Sigmoid colon (tissue), 7 donors: ENCODE measurements around the gene FCMR. TPM values are rescaled to one million over a fixed set of nuclear protein-coding genes. Genes with fewer than 3 reads are reported as not detected.

Experiments
- DNase-seq: peaks from one replicate; pipeline ENCODE4 v3.0.0-alpha.2; 2019
- H3K27ac ChIP-seq, 4 donors: fragments of 200-600 bp; sonication (generic); one replicate each; pipeline ENCODE4 v1.5.1; 2016 to 2019; ENCODE audit warnings: mild to moderate bottlenecking in 1 of 4
- H3K27me3 ChIP-seq, 3 donors: fragments of 200-600 bp; sonication (generic); one replicate each; pipeline ENCODE4 v1.5.1; 2019; ENCODE audit warnings: mild to moderate bottlenecking in 1 of 3
- H3K36me3 ChIP-seq, 4 donors: fragments of 200-600 bp; sonication (generic); one replicate each; pipeline ENCODE4 v1.5.1; 2016 to 2019
- H3K4me1 ChIP-seq, 4 donors: fragments of 200-600 bp; sonication (generic); one replicate each; pipeline ENCODE4 v1.5.1; 2017 to 2019
- H3K4me3 ChIP-seq, 4 donors: fragments of 200-600 bp; sonication (generic); one replicate each; pipeline ENCODE4 v1.5.1; 2017 to 2019; ENCODE audit warnings: mild to moderate bottlenecking in 2 of 4, moderate library complexity in 1 of 4
- H3K9me3 ChIP-seq, 4 donors: fragments of 200-600 bp in 3 of 4; sonication (generic) in 3 of 4; one replicate each; pipeline versions ENCODE4 v1.5.1 to v1.6.1; 2013 to 2019
- EP300 ChIP-seq, 4 donors: sonication (generic); formaldehyde crosslinking; IDR thresholded peaks; one replicate each; pipeline ENCODE4 v1.6.1; 2017; ENCODE audit warnings: antibody characterized with exemption in 4 of 4
- POLR2A ChIP-seq, 2 donors: fragments of 450-650 bp; IDR thresholded peaks; one replicate each; pipeline ENCODE4 v1.6.1; 2016; ENCODE audit warnings: antibody characterized with exemption in 2 of 2, mild to moderate bottlenecking in 2 of 2, moderate library complexity in 2 of 2
- POLR2AphosphoS5 ChIP-seq, 4 donors: sonication (generic); formaldehyde crosslinking; IDR thresholded peaks; one replicate each; pipeline ENCODE4 v1.6.1; 2017; ENCODE audit warnings: antibody characterized with exemption in 4 of 4
- WGBS, 2 donors: extraction: QIAGEN DNeasy Blood & Tissue Kit; methylation state at CpG; one replicate each; pipeline ENCODE4 v1.1.7; 2013; 5-methylcytosine and 5-hydroxymethylcytosine counted together
- intact Hi-C: fragments of 100-400 bp; cut with DNase I; formaldehyde crosslinking; loops from one replicate; pipeline ENCODE4 v1.15.1; 2023
- polyA plus RNA-seq, 3 donors: library from polyadenylated mRNA; stranded (reverse); fragments of 200-250 nt; gene quantifications; one replicate each; pipeline ENCODE4 v1.2.3, GENCODE V29; 2013
- total RNA-seq, 4 donors: library from RNA; depleted of rRNA; stranded (reverse); fragments of >200 nt; gene quantifications; one replicate each; pipeline ENCODE4 v1.1.0, GENCODE V29; 2016
- TF ChIP-seq, protein P1 (sequence below), 4 experiments: fragments of 450-650 bp in 3 of 4; fragments of 200-600 bp in 1 of 4; IDR thresholded peaks; one replicate each; pipeline ENCODE4 v1.5.1; 2016 to 2019; ENCODE audit warnings: antibody characterized with exemption in 4 of 4, mild to moderate bottlenecking in 3 of 4, moderate library complexity in 2 of 4
- donor health status: healthy with polysubstance abuse.
- donor health status: Bipolar disorder and iron deficiency.
- donor health status: healthy.

Gene FCMR
- total and polyA plus RNA-seq, 7 donors, result 0.49 to 111 (median 1.6) TPM; not detected in 1

DNA sequence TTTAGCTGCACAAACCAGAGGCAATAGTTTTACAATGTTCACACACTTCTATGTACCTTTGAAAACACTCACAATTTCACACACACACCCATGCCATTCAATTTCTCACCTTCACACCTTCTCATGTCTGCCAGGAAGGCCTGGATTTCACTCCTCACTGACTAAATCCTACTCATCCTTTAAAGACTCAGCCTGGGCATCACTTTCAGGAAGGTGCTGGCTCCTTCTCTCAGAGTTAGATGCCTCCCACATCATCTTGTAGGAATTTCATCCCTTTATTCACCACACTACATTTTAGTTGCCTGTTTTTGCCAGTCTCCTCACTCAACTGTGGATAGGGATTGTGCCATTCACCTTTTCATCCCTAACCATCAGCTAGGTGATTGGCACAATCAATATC is 54.0 kb downstream of the FCMR start:
- intact Hi-C loops, result no loop called here
- no peaks in the 10 kb centered on the region for H3K36me3 ChIP-seq

DNA sequence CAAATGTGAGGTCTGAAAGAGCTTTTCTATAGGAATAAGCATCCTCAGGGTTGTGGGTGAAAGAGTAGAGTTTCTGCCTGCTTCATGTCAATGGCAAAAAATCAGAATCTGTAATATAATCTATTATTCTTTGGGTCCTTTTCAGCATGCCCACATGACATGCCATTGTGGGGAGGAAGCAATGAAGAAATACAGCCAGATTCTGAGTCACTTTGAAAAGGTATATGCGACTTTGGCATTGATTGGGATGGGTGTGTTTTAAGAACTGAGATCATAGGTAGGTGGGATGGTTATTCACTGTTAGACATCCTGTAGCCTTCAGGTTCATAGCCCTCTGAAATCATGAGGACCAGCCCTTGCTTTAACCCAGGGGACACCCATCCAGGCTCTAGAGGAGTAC is 54.5 kb downstream of the FCMR start:
- TF ChIP-seq POLR2A (IDR thresholded peaks at IDR 0.05) (no peak), EP300 (IDR thresholded peaks at IDR 0.05) (no peak), POLR2AphosphoS5 (IDR thresholded peaks at IDR 0.05) (no peak)
- TF ChIP-seq, protein P1, sequence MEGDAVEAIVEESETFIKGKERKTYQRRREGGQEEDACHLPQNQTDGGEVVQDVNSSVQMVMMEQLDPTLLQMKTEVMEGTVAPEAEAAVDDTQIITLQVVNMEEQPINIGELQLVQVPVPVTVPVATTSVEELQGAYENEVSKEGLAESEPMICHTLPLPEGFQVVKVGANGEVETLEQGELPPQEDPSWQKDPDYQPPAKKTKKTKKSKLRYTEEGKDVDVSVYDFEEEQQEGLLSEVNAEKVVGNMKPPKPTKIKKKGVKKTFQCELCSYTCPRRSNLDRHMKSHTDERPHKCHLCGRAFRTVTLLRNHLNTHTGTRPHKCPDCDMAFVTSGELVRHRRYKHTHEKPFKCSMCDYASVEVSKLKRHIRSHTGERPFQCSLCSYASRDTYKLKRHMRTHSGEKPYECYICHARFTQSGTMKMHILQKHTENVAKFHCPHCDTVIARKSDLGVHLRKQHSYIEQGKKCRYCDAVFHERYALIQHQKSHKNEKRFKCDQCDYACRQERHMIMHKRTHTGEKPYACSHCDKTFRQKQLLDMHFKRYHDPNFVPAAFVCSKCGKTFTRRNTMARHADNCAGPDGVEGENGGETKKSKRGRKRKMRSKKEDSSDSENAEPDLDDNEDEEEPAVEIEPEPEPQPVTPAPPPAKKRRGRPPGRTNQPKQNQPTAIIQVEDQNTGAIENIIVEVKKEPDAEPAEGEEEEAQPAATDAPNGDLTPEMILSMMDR (IDR thresholded peaks at IDR 0.05), result no peak
- 72 to 90% methylated on average over 1 of the region's 1 CpG for WGBS, 2 donors
- intact Hi-C loops, result no loop called here

More for the DNA sequence above, 54.0 kb downstream of the FCMR start:
- Histone ChIP-seq H3K27ac (no peak overlapping the region), H3K27me3 (no peaks in the 10 kb centered on the region), H3K4me3 (no peak overlapping the region), H3K4me1 (peaks cover 0 to 13% (median 7%) of the 10 kb centered on the region in 4 donors), H3K9me3 (peaks cover 0 to 4% (median under 1%) of the 10 kb centered on the region in 4 donors)
- no peak for TF ChIP-seq POLR2AphosphoS5 (IDR thresholded peaks at IDR 0.05)
- no peak for TF ChIP-seq EP300 (IDR thresholded peaks at IDR 0.05)
- TF ChIP-seq, protein P1 (IDR thresholded peaks at IDR 0.05), result no peak
- no peak for TF ChIP-seq POLR2A (IDR thresholded peaks at IDR 0.05)
- no peak for DNase-seq

DNA sequence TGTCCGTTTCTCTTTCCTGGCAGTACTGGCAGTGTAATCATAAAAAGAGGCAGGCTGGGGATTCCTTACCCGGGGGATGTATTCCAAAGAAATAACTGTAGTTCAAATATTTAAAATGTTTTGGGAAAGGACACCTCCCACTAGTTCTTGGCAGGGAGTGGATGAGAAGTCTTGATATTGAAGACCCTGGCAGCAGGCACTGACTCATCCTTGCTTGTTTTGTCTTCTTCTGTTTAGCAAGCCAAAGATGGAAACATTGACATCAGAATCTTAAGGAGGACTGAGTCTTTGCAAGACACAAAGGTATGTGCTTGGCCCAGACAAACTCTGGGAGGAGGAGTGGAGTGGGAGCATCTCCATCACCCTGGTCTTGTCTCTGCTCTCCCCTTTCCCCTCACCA is 55.7 kb downstream of the FCMR start:
- intact Hi-C loops, result no loop called here
- H3K4me3 ChIP-seq, result no peak overlapping the region
- 51 to 67% methylated on average over 2 of the region's 2 CpGs for WGBS, 2 donors
- no peaks in the 10 kb centered on the region for H3K9me3 ChIP-seq
- H3K27me3 ChIP-seq, result no peaks in the 10 kb centered on the region
- H3K4me1 ChIP-seq, result peaks cover 0 to 13% (median 4%) of the 10 kb centered on the region in 4 donors
- H3K36me3 ChIP-seq, result no peaks in the 10 kb centered on the region
- H3K27ac ChIP-seq, result peak overlapping the region in 2 of 4 donors; percentile 35 to 43
- TF ChIP-seq, protein P1 (IDR thresholded peaks at IDR 0.05), result no peak
- no peak for TF ChIP-seq POLR2A (IDR thresholded peaks at IDR 0.05)
- TF ChIP-seq EP300 (IDR thresholded peaks at IDR 0.05), result no peak
- no peak for TF ChIP-seq POLR2AphosphoS5 (IDR thresholded peaks at IDR 0.05)
- no peak for DNase-seq

More for the DNA sequence above, 54.5 kb downstream of the FCMR start:
- Histone ChIP-seq H3K36me3 (no peaks in the 10 kb centered on the region), H3K4me3 (no peak overlapping the region), H3K4me1 (peaks cover 0 to 13% (median 7%) of the 10 kb centered on the region in 4 donors), H3K27ac (no peak overlapping the region), H3K9me3 (no peaks in the 10 kb centered on the region), H3K27me3 (no peaks in the 10 kb centered on the region)
- DNase-seq, result no peak

DNA sequence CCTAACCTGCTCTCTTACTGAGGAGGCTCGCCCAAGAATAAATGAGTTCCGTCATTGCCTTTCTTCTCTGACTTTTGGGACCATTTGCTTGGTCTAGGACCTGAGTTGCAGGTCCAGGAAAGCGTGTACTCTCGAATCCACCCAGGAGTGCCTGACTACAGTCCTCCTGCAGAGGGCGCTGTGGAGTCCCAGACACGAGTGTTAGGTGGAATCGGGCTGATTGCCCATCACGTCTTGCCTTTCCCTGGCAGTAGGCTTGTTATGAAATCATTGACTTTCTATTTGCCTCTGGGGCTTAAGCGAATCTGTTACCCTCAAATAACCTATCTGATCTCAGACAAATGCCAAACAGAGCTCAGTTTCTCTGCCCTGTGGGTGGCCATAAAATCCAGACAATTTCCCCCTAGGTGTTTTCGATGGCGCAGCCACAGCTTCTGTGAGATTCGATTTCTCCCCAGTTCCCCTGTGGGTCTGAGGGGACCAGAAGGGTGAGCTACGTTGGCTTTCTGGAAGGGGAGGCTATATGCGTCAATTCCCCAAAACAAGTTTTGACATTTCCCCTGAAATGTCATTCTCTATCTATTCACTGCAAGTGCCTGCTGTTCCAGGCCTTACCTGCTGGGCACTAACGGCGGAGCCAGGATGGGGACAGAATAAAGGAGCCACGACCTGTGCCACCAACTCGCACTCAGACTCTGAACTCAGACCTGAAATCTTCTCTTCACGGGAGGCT is 56.6 kb downstream of the FCMR start, which contains the start of gene IL20:
TSS of gene IL20 (plus strand) at position 685 of the 733 bp plus-strand sequence. CDS start 230 bp downstream, outside the sequence.
- Histone ChIP-seq H3K36me3 (no peaks in the 10 kb centered on the region), H3K9me3 (no peaks in the 10 kb centered on the region), H3K27me3 (no peaks in the 10 kb centered on the region), H3K4me3 (no peak within 1 kb of the TSS), H3K4me1 (peaks cover 0 to 13% (median 4%) of the 10 kb centered on the region in 4 donors), H3K27ac (peak within 1 kb of the TSS in 2 of 4 donors; percentile 35 to 43)
- TF ChIP-seq, protein P1 (IDR thresholded peaks at IDR 0.05), result peak in 3 of 4 experiments; percentile 48 to 54 (median 51)
- TF ChIP-seq POLR2A (IDR thresholded peaks at IDR 0.05), result no peak
- intact Hi-C loops, result no loop called here
- 48 to 53% methylated on average over 19 of the region's 19 CpGs for WGBS, 2 donors
- peak; percentile 78 for DNase-seq
